Measurements from ENCODE around the gene DNAJC7. TPM values are rescaled to one million over a fixed set of nuclear protein-coding genes. Genes with fewer than 3 reads are reported as not detected.
A peak's percentile ranks its signal among the peaks of the same experiment; 100 is the strongest.

The DNAJC7 gene
- total RNA-seq, 1 donor from 2014 or later = 55.3 TPM

DNA sequence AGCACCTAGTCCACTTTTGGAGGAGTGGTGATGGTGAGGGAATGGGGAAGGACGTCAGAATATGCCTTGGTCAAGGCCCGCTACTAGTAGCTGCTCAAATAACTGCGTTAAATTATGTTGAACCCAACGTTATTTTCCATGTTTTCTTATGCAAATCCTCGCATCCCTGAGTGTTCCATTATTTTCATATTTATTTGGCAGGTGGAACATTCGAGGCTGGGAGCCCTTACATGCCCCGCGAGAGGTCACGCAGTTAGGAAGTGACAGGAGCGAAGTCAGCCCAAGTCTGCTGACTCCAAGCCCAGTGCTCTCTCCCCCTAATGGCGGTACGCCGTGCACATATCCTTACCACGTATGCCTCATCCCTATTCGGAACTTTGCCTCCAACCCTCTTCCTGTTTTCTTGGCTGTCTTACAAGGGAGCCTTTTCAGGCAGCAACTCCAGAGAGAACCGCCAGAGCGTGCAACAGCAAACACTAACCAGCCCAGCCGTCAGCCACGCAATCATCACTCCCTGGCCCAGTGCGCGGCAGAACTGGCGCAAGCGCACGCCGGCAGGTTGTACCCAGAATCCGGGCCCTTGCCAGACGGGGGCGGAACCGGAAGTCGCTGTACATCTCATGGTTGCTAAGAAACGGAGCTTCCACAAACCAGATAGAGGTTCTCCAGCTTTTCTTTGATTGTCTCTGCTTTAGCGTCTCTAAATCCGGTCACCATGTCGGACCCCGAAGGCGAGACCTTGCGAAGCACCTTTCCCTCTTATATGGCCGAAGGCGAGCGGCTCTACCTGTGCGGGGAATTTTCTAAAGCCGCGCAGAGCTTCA, 87.0 kb downstream of the DNAJC7 start, which contains the start of gene ODAD4:
Gene ODAD4 (plus strand): TSS at position 609 of the 824 bp plus-strand sequence. CDS start 107 bp downstream, at position 716.
- no peaks in the 10 kb centered on the region for H3K27me3 ChIP-seq (ENCODE audit: control insufficient read depth in 3 of 3, insufficient read depth in 3 of 3, low read length in 3 of 3)
- H3K27ac ChIP-seq (ENCODE audit: low read depth, low read length) = peak within 1 kb of the TSS; percentile 76
- no peaks in the 10 kb centered on the region for H3K36me3 ChIP-seq (ENCODE audit: control insufficient read depth in 3 of 3, insufficient read depth in 3 of 3, low read length in 3 of 3)
- no peaks in the 10 kb centered on the region for H3K9me3 ChIP-seq (ENCODE audit: control insufficient read depth in 3 of 3, low read length in 3 of 3)
- H3K4me3 ChIP-seq (ENCODE audit: low read length in 3 of 3) = peak within 1 kb of the TSS; percentile 84 to 92 (median 91)
- H3K9ac ChIP-seq (ENCODE audit: low read depth in 1 of 3, low read length in 3 of 3) = peak within 1 kb of the TSS; percentile 71 to 91 (median 86)
- peaks cover 5 to 11% (median 10%) of the 10 kb centered on the region in 3 donors for H3K4me1 ChIP-seq (ENCODE audit: control insufficient read depth in 3 of 3, insufficient read depth in 3 of 3, low read length in 3 of 3)

DNA sequence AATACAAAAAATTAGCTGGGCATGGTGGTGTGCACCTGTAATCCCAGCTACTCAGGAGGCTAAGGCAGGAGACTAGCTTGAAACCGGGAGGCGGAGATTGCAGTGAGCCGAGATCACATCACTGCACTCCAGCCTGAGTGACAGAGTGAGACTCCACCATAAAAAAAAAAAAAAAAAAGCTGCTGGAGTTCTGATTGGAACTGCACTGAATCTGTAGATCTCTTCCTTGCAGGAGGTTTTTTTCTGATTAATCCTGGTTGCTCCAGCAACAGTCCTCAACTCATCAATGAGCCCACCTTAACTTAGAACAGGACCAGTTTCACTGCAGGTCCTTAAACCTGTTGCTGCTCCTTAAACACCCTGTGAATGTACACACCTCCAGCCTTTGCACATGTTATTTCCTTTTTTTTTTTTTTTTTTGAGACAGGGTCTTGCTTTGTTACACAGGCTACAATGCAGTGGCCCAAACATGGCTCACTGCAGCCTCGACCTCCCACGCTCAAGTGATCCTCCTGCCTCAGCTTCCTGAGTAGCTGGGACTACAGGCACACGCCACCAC, 88.5 kb downstream of the DNAJC7 start:
- Histone ChIP-seq H3K9ac (ENCODE audit: low read depth in 1 of 3, low read length in 3 of 3) (no peak overlapping the region), H3K36me3 (ENCODE audit: control insufficient read depth in 3 of 3, insufficient read depth in 3 of 3, low read length in 3 of 3) (no peaks in the 10 kb centered on the region), H3K9me3 (ENCODE audit: control insufficient read depth in 3 of 3, low read length in 3 of 3) (no peaks in the 10 kb centered on the region), H3K27me3 (ENCODE audit: control insufficient read depth in 3 of 3, insufficient read depth in 3 of 3, low read length in 3 of 3) (no peaks in the 10 kb centered on the region), H3K4me1 (ENCODE audit: control insufficient read depth in 3 of 3, insufficient read depth in 3 of 3, low read length in 3 of 3) (peaks cover 5 to 11% (median 10%) of the 10 kb centered on the region in 3 donors), H3K4me3 (ENCODE audit: low read length in 3 of 3) (no peak overlapping the region), H3K27ac (ENCODE audit: low read depth, low read length) (no peak overlapping the region)

Other genes with a start within 250 kb of the DNAJC7 start
- gene JUP, start 230.7 kb downstream of the DNAJC7 start, total RNA-seq = 24.5 TPM
- 31.8 TPM for gene P3H4, start 205.5 kb downstream of the DNAJC7 start, total RNA-seq
- gene FKBP10, start 204.4 kb downstream of the DNAJC7 start, total RNA-seq = 76.2 TPM
- 32.4 TPM for gene NT5C3B, start 181.2 kb downstream of the DNAJC7 start, total RNA-seq
- not detected for gene KLHL10, start 179.6 kb downstream of the DNAJC7 start, total RNA-seq
- gene KLHL11, start 152.0 kb downstream of the DNAJC7 start, total RNA-seq = 19.3 TPM
- 49.1 TPM for gene ACLY, start 98.5 kb downstream of the DNAJC7 start, total RNA-seq
- 1.0 TPM for gene ODAD4, start 86.8 kb downstream of the DNAJC7 start, total RNA-seq
- gene CNP, start 50.6 kb downstream of the DNAJC7 start, total RNA-seq = 25.1 TPM
- gene NKIRAS2, start 2.7 kb upstream of the DNAJC7 start, total RNA-seq = 22.4 TPM
- 1.6 TPM for gene C17orf113, start 33.2 kb upstream of the DNAJC7 start, total RNA-seq
- 0.52 TPM for gene ZNF385C, start 81.0 kb upstream of the DNAJC7 start, total RNA-seq
- gene DHX58, start 95.3 kb upstream of the DNAJC7 start, total RNA-seq = 3.7 TPM
- gene KAT2A, start 103.9 kb upstream of the DNAJC7 start, total RNA-seq = 8.9 TPM
- gene HSPB9, start 105.4 kb upstream of the DNAJC7 start, total RNA-seq = not detected
- gene RAB5C, start 137.6 kb upstream of the DNAJC7 start, total RNA-seq = 19.8 TPM
- gene KCNH4, start 163.7 kb upstream of the DNAJC7 start, total RNA-seq = not detected
- not detected for gene HCRT, start 168.0 kb upstream of the DNAJC7 start, total RNA-seq
- 7.3 TPM for gene GHDC, start 177.1 kb upstream of the DNAJC7 start, total RNA-seq